Stomach (tissue), 9 donors: ENCODE measurements around the gene NTHL1. TPM values are rescaled to one million over a fixed set of nuclear protein-coding genes. Genes with fewer than 3 reads are reported as not detected.

ENCODE experiments used
- DNase-seq, 2 donors: peaks; one replicate each; pipeline versions ENCODE4 v3.0.0 to v3.0.0-alpha.2; 2013 to 2019
- H3K27ac ChIP-seq, 5 donors: fragments of 200-600 bp in 4 of 5; sonication (generic) in 4 of 5; one replicate each; pipeline ENCODE4 v1.5.1; 2013 to 2019; ENCODE audit warnings: mild to moderate bottlenecking in 1 of 5, moderate library complexity in 1 of 5
- H3K27me3 ChIP-seq, 3 donors: fragments of 200-600 bp; sonication (generic); one replicate each; pipeline ENCODE4 v1.5.1; 2017 to 2019; ENCODE audit warnings: mixed run types in 1 of 3
- H3K36me3 ChIP-seq, 4 donors: fragments of 200-600 bp; sonication (generic); 1 replicate in 3 of 4; 2 replicates in 1 of 4; pipeline ENCODE4 v1.5.1; 2016 to 2019
- H3K4me1 ChIP-seq, 4 donors: fragments of 200-600 bp; sonication (generic); one replicate each; pipeline ENCODE4 v1.5.1; 2016 to 2019
- H3K4me3 ChIP-seq, 4 donors: fragments of 200-600 bp; sonication (generic) in 3 of 4; one replicate each; pipeline ENCODE4 v1.5.1; 2016 to 2019; ENCODE audit warnings: mild to moderate bottlenecking in 1 of 4
- H3K9me3 ChIP-seq, 4 donors: fragments of 200-600 bp; sonication (generic); one replicate each; pipeline ENCODE4 v1.5.1; 2016 to 2019
- CTCF ChIP-seq, 7 experiments: fragments of 450-650 bp in 4 of 7; fragments of 200-600 bp in 3 of 7; sonication (generic) in 3 of 7; IDR thresholded peaks; one replicate each; pipeline ENCODE4 v1.5.1; 2016 to 2019; ENCODE audit warnings: antibody characterized with exemption in 7 of 7, control low read depth in 2 of 7, mild to moderate bottlenecking in 1 of 7
- EP300 ChIP-seq: sonication (generic); formaldehyde crosslinking; IDR thresholded peaks from one replicate; pipeline ENCODE4 v1.6.1; 2017; ENCODE audit warnings: antibody characterized with exemption
- POLR2A ChIP-seq, 4 donors: fragments of 450-650 bp; IDR thresholded peaks; one replicate each; pipeline ENCODE4 v1.6.1; 2016; ENCODE audit warnings: antibody characterized with exemption in 4 of 4, control low read depth in 2 of 4, mild to moderate bottlenecking in 1 of 4, moderate library complexity in 1 of 4
- POLR2AphosphoS5 ChIP-seq, 3 donors: sonication (generic); formaldehyde crosslinking; IDR thresholded peaks; one replicate each; pipeline ENCODE4 v1.6.1; 2016; ENCODE audit warnings: antibody characterized with exemption in 3 of 3
- WGBS, 5 donors: extraction: QIAGEN DNeasy Blood & Tissue Kit in 3 of 5; methylation state at CpG; one replicate each; pipeline versions ENCODE4 v1.1.5 to v1.1.7; 2013 to 2018; 5-methylcytosine and 5-hydroxymethylcytosine counted together
- intact Hi-C: fragments of 100-400 bp; cut with DNase I; formaldehyde crosslinking; loops from one replicate; pipeline ENCODE4 v1.15.1; 2023; ENCODE audit warnings: low total_unique reads
- polyA plus RNA-seq, 3 donors: library from polyadenylated mRNA; stranded (reverse); fragments of 200-250 nt; gene quantifications; one replicate each; pipeline ENCODE4 v1.2.3, GENCODE V29; 2013
- small RNA-seq, 4 donors: library from RNA; depleted of rRNA; stranded (forward); fragments of <200 nt; gene quantifications; one replicate each; pipeline ENCODE3, GENCODE V24; 2016
- total RNA-seq, 5 donors: library from RNA; depleted of rRNA; stranded (reverse); fragments of >200 nt; gene quantifications; one replicate each; pipeline versions ENCODE4 v1.1.0 to v1.2.3, GENCODE V29; 2014 to 2016
- donor health status: healthy with polysubstance abuse.
- donor health status: Bipolar disorder and iron deficiency.
- donor health status: healthy.

Gene NTHL1
- total and polyA plus RNA-seq, 8 donors: 2.3 to 663 (median 32.9) TPM

- Histone ChIP-seq H3K4me1 (peaks cover 27 to 44% (median 42%) of the 10 kb centered on the region in 4 donors), H3K9me3 (no peaks in the 10 kb centered on the region), H3K27ac (peak overlapping the region in 3 of 5 donors; percentile 70 to 73 (median 71)), H3K36me3 (peaks cover 7 to 17% (median 13%) of the 10 kb centered on the region in 4 donors), H3K4me3 (peak overlapping the region; percentile 30 to 45 (median 40)), H3K27me3 (peaks cover 7 to 53% (median 35%) of the 10 kb centered on the region in 3 donors)
- WGBS, 5 donors: 0 to 11% (median 9%) methylated on average over 3 to 18 of the region's 18 CpGs
- intact Hi-C loops: no loop called here
- DNase-seq: peak in 1 of 2 donors; percentile 51
- no peak for TF ChIP-seq CTCF (IDR thresholded peaks at IDR 0.05)
- TF ChIP-seq POLR2AphosphoS5 (IDR thresholded peaks at IDR 0.05): peak in 1 of 3 donors; percentile 24
- TF ChIP-seq EP300: no peak
- no peak for TF ChIP-seq POLR2A (IDR thresholded peaks at IDR 0.05)
Measured at GRCh38 chr16:1991135-1991551, 56.5 kb downstream of the NTHL1 start.

GRCh38 chr16:1990351-1991134, 57.1 kb downstream of the NTHL1 start:
- H3K4me3 ChIP-seq: peak overlapping the region; percentile 19 to 38 (median 32)
- no peak for TF ChIP-seq POLR2AphosphoS5 (IDR thresholded peaks at IDR 0.05)
- no peak for TF ChIP-seq EP300
- no peak for TF ChIP-seq POLR2A (IDR thresholded peaks at IDR 0.05)
- peak overlapping the region in 3 of 5 donors; percentile 23 to 71 (median 44) for H3K27ac ChIP-seq
- intact Hi-C loops: no loop called here
- peak; percentile 60 to 83 for DNase-seq
- peaks cover 7 to 53% (median 35%) of the 10 kb centered on the region in 3 donors for H3K27me3 ChIP-seq
- H3K36me3 ChIP-seq: peaks cover 13 to 19% (median 19%) of the 10 kb centered on the region in 4 donors
- H3K9me3 ChIP-seq: no peaks in the 10 kb centered on the region
- H3K4me1 ChIP-seq: peaks cover 27 to 49% (median 47%) of the 10 kb centered on the region in 4 donors
- WGBS, 5 donors: 0 to 4% (median 3%) methylated on average over 31 to 50 of the region's 50 CpGs

GRCh38 chr16:1990101-1990350, 57.6 kb downstream of the NTHL1 start:
- H3K36me3 ChIP-seq: peaks cover 14 to 23% (median 21%) of the 10 kb centered on the region in 4 donors
- no peaks in the 10 kb centered on the region for H3K9me3 ChIP-seq
- H3K4me1 ChIP-seq: peaks cover 31 to 54% (median 52%) of the 10 kb centered on the region in 4 donors
- H3K27ac ChIP-seq: peak overlapping the region in 1 of 5 donors; percentile 44
- 0 to 5% (median 0%) methylated on average over 2 to 22 of the region's 25 CpGs for WGBS, 5 donors
- peak overlapping the region; percentile 19 to 38 (median 32) for H3K4me3 ChIP-seq
- no peak for TF ChIP-seq EP300
- TF ChIP-seq CTCF (IDR thresholded peaks at IDR 0.05): no peak
- TF ChIP-seq POLR2AphosphoS5 (IDR thresholded peaks at IDR 0.05): no peak
- no peak for TF ChIP-seq POLR2A (IDR thresholded peaks at IDR 0.05)
- intact Hi-C loops: no loop called here
- DNase-seq: no peak
- peaks cover 7 to 53% (median 35%) of the 10 kb centered on the region in 3 donors for H3K27me3 ChIP-seq

Small RNA genes within 50 kb of the gene (small RNA-seq; reads per million reads assigned to genes)
- gene MIR1225: 0 to 9.3 (median 6.5) reads per million in 4 donors
- gene RN7SL219P: 0 reads per million in 4 donors

Other genes with a start within 250 kb of the NTHL1 start
- gene HAGH, start 221.0 kb downstream of the NTHL1 start, total RNA-seq: 100 to 1,000 TPM in 1 of 5 donors, 10 to 100 TPM in 4; 30.3 to 119 (median 64.8) TPM
- gene HAGH, start 221.0 kb downstream of the NTHL1 start, polyA plus RNA-seq: 10 to 100 TPM; 64.9 to 80.2 (median 73.5) TPM
- 100 to 1,000 TPM in 1 of 5 donors, 10 to 100 TPM in 4; 16.7 to 484 (median 36.6) TPM for gene FAHD1, start 220.6 kb downstream of the NTHL1 start, total RNA-seq
- gene FAHD1, start 220.6 kb downstream of the NTHL1 start, polyA plus RNA-seq: 10 to 100 TPM; 15.4 to 37.7 (median 22.8) TPM
- not detected for gene MEIOB, start 175.7 kb downstream of the NTHL1 start, total RNA-seq
- gene MEIOB, start 175.7 kb downstream of the NTHL1 start, polyA plus RNA-seq: under 1 TPM in 1 of 3 donors, not detected in 2; 0.13 TPM
- not detected for gene HS3ST6, start 129.4 kb downstream of the NTHL1 start, total RNA-seq
- 1 to 10 TPM in 1 of 3 donors, not detected in 2; 1.6 TPM for gene HS3ST6, start 129.4 kb downstream of the NTHL1 start, polyA plus RNA-seq
- 10 to 100 TPM in 3 of 5 donors, 1 to 10 TPM in 1, not detected in 1; 6.2 to 61.1 (median 16.3) TPM for gene MSRB1, start 104.6 kb downstream of the NTHL1 start, total RNA-seq
- 10 to 100 TPM; 31.2 to 68.5 (median 48.9) TPM for gene MSRB1, start 104.6 kb downstream of the NTHL1 start, polyA plus RNA-seq
- gene RPL3L, start 93.1 kb downstream of the NTHL1 start, total RNA-seq: not detected
- under 1 TPM in 2 of 3 donors, not detected in 1; 0.05 to 0.19 TPM for gene RPL3L, start 93.1 kb downstream of the NTHL1 start, polyA plus RNA-seq
- gene NDUFB10, start 88.3 kb downstream of the NTHL1 start, total RNA-seq: 100 to 1,000 TPM in 1 of 5 donors, 10 to 100 TPM in 4; 28.6 to 119 (median 57.5) TPM
- 100 to 1,000 TPM; 242 to 285 (median 253) TPM for gene NDUFB10, start 88.3 kb downstream of the NTHL1 start, polyA plus RNA-seq
- gene RPS2, start 83.0 kb downstream of the NTHL1 start, total RNA-seq: 1,000 to 10,000 TPM in 4 of 5 donors, 100 to 1,000 TPM in 1; 997 to 2,615 (median 1,653) TPM
- 1,000 to 10,000 TPM; 2,720 to 4,842 (median 2,788) TPM for gene RPS2, start 83.0 kb downstream of the NTHL1 start, polyA plus RNA-seq
- gene RNF151, start 81.0 kb downstream of the NTHL1 start, total RNA-seq: not detected
- not detected for gene RNF151, start 81.0 kb downstream of the NTHL1 start, polyA plus RNA-seq
- gene TBL3, start 75.8 kb downstream of the NTHL1 start, total RNA-seq: 100 to 1,000 TPM in 1 of 5 donors, 10 to 100 TPM in 3, 1 to 10 TPM in 1; 9.4 to 174 (median 26.3) TPM
- 10 to 100 TPM; 32.7 to 52.7 (median 48.9) TPM for gene TBL3, start 75.8 kb downstream of the NTHL1 start, polyA plus RNA-seq
- 10 to 100 TPM in 1 of 5 donors, not detected in 4; 58.2 TPM for gene NOXO1, start 66.4 kb downstream of the NTHL1 start, total RNA-seq
- gene NOXO1, start 66.4 kb downstream of the NTHL1 start, polyA plus RNA-seq: 1 to 10 TPM; 1.2 to 3.4 (median 2.6) TPM
- 100 to 1,000 TPM in 1 of 5 donors, 10 to 100 TPM in 1, 1 to 10 TPM in 3; 3.1 to 313 (median 9.9) TPM for gene GFER, start 63.6 kb downstream of the NTHL1 start, total RNA-seq
- gene GFER, start 63.6 kb downstream of the NTHL1 start, polyA plus RNA-seq: 10 to 100 TPM; 31.2 to 50.6 (median 36.1) TPM
- gene SYNGR3, start 57.9 kb downstream of the NTHL1 start, total RNA-seq: 1 to 10 TPM in 1 of 5 donors, not detected in 4; 1.7 TPM
- 1 to 10 TPM in 1 of 3 donors, not detected in 2; 1.3 TPM for gene SYNGR3, start 57.9 kb downstream of the NTHL1 start, polyA plus RNA-seq
- gene ZNF598, start 38.0 kb downstream of the NTHL1 start, total RNA-seq: 10 to 100 TPM; 16.3 to 86.2 (median 34.8) TPM
- 10 to 100 TPM; 21.1 to 31.0 (median 21.4) TPM for gene ZNF598, start 38.0 kb downstream of the NTHL1 start, polyA plus RNA-seq
- under 1 TPM in 1 of 5 donors, not detected in 4; 0.55 TPM for gene NPW, start 28.0 kb downstream of the NTHL1 start, total RNA-seq
- gene NPW, start 28.0 kb downstream of the NTHL1 start, polyA plus RNA-seq: 10 to 100 TPM in 1 of 3 donors, 1 to 10 TPM in 2; 1.6 to 12.4 (median 2.4) TPM
- 100 to 1,000 TPM in 2 of 5 donors, 10 to 100 TPM in 3; 17.4 to 201 (median 95.5) TPM for gene NHERF2, start 20.9 kb downstream of the NTHL1 start, total RNA-seq
- gene NHERF2, start 20.9 kb downstream of the NTHL1 start, polyA plus RNA-seq: 100 to 1,000 TPM in 2 of 3 donors, 10 to 100 TPM in 1; 65.4 to 236 (median 157) TPM
- gene TSC2, start 151 bp upstream of the NTHL1 start, total RNA-seq: 100 to 1,000 TPM in 3 of 5 donors, 10 to 100 TPM in 2; 68.5 to 369 (median 118) TPM
- gene TSC2, start 151 bp upstream of the NTHL1 start, polyA plus RNA-seq: 10 to 100 TPM; 40.8 to 46.0 (median 41.1) TPM
- gene PKD1, start 88.1 kb upstream of the NTHL1 start, total RNA-seq: 100 to 1,000 TPM in 3 of 5 donors, 10 to 100 TPM in 2; 88.5 to 776 (median 459) TPM
- gene PKD1, start 88.1 kb upstream of the NTHL1 start, polyA plus RNA-seq: 10 to 100 TPM; 10.4 to 58.9 (median 22.7) TPM
- gene RAB26, start 100.8 kb upstream of the NTHL1 start, total RNA-seq: 100 to 1,000 TPM in 1 of 5 donors, 10 to 100 TPM in 1, not detected in 3; 27.2 to 114 TPM
- gene RAB26, start 100.8 kb upstream of the NTHL1 start, polyA plus RNA-seq: 10 to 100 TPM; 15.1 to 63.4 (median 20.3) TPM
- gene TRAF7, start 107.9 kb upstream of the NTHL1 start, total RNA-seq: 100 to 1,000 TPM in 1 of 5 donors, 10 to 100 TPM in 4; 20.9 to 204 (median 58.9) TPM
- gene TRAF7, start 107.9 kb upstream of the NTHL1 start, polyA plus RNA-seq: 10 to 100 TPM; 27.1 to 39.5 (median 37.3) TPM
- gene CASKIN1, start 148.8 kb upstream of the NTHL1 start, total RNA-seq: under 1 TPM in 1 of 5 donors, not detected in 4; 0.73 TPM
- gene CASKIN1, start 148.8 kb upstream of the NTHL1 start, polyA plus RNA-seq: under 1 TPM; 0.15 to 0.55 (median 0.19) TPM
- gene MLST8, start 157.6 kb upstream of the NTHL1 start, total RNA-seq: 100 to 1,000 TPM in 1 of 5 donors, 10 to 100 TPM in 3, 1 to 10 TPM in 1; 7.5 to 235 (median 56.2) TPM
- 10 to 100 TPM; 46.8 to 68.1 (median 55.3) TPM for gene MLST8, start 157.6 kb upstream of the NTHL1 start, polyA plus RNA-seq
- 10 to 100 TPM in 4 of 5 donors, 1 to 10 TPM in 1; 2.6 to 78.8 (median 16.5) TPM for gene BRICD5, start 163.0 kb upstream of the NTHL1 start, total RNA-seq
- gene BRICD5, start 163.0 kb upstream of the NTHL1 start, polyA plus RNA-seq: 1 to 10 TPM; 4.2 to 6.5 (median 6.3) TPM
- 10 to 100 TPM in 4 of 5 donors, 1 to 10 TPM in 1; 9.4 to 90.4 (median 15.9) TPM for gene PGP, start 167.0 kb upstream of the NTHL1 start, total RNA-seq
- 10 to 100 TPM in 2 of 3 donors, 1 to 10 TPM in 1; 9.3 to 11.0 (median 10.0) TPM for gene PGP, start 167.0 kb upstream of the NTHL1 start, polyA plus RNA-seq
- 100 to 1,000 TPM in 1 of 5 donors, 10 to 100 TPM in 4; 12.7 to 114 (median 64.5) TPM for gene E4F1, start 175.8 kb upstream of the NTHL1 start, total RNA-seq
- 10 to 100 TPM; 21.4 to 25.2 (median 23.8) TPM for gene E4F1, start 175.8 kb upstream of the NTHL1 start, polyA plus RNA-seq
- gene DNASE1L2, start 188.6 kb upstream of the NTHL1 start, total RNA-seq: not detected
- under 1 TPM in 2 of 3 donors, not detected in 1; 0.68 to 0.90 TPM for gene DNASE1L2, start 188.6 kb upstream of the NTHL1 start, polyA plus RNA-seq
- gene ECI1, start 203.8 kb upstream of the NTHL1 start, total RNA-seq: 100 to 1,000 TPM in 3 of 5 donors, 10 to 100 TPM in 2; 20.4 to 234 (median 113) TPM
- 100 to 1,000 TPM in 2 of 3 donors, 10 to 100 TPM in 1; 84.3 to 109 (median 106) TPM for gene ECI1, start 203.8 kb upstream of the NTHL1 start, polyA plus RNA-seq
- gene RNPS1, start 220.3 kb upstream of the NTHL1 start, total RNA-seq: 100 to 1,000 TPM in 4 of 5 donors, 10 to 100 TPM in 1; 72.7 to 162 (median 116) TPM
- 100 to 1,000 TPM in 1 of 3 donors, 10 to 100 TPM in 2; 80.9 to 127 (median 99.2) TPM for gene RNPS1, start 220.3 kb upstream of the NTHL1 start, polyA plus RNA-seq